Breast epithelium (tissue), 3 donors: Measurements from ENCODE around the gene RELA.

Experiments used
- POLR2A ChIP-seq: fragments of 450-650 bp; IDR thresholded peaks from one replicate; pipeline ENCODE4 v1.6.1; 2016; ENCODE audit warnings: antibody characterized with exemption, mild to moderate bottlenecking, moderate library complexity
- POLR2AphosphoS5 ChIP-seq, 3 donors: sonication (generic); formaldehyde crosslinking; IDR thresholded peaks; one replicate each; pipeline ENCODE4 v1.6.1; 2017; ENCODE audit warnings: antibody characterized with exemption in 3 of 3
- TF ChIP-seq, protein P1 (sequence below), 3 donors: fragments of 450-650 bp; IDR thresholded peaks; one replicate each; pipeline ENCODE4 v1.5.1; 2016 to 2017; ENCODE audit warnings: antibody characterized with exemption in 3 of 3, mild to moderate bottlenecking in 3 of 3, moderate library complexity in 3 of 3

DNA sequence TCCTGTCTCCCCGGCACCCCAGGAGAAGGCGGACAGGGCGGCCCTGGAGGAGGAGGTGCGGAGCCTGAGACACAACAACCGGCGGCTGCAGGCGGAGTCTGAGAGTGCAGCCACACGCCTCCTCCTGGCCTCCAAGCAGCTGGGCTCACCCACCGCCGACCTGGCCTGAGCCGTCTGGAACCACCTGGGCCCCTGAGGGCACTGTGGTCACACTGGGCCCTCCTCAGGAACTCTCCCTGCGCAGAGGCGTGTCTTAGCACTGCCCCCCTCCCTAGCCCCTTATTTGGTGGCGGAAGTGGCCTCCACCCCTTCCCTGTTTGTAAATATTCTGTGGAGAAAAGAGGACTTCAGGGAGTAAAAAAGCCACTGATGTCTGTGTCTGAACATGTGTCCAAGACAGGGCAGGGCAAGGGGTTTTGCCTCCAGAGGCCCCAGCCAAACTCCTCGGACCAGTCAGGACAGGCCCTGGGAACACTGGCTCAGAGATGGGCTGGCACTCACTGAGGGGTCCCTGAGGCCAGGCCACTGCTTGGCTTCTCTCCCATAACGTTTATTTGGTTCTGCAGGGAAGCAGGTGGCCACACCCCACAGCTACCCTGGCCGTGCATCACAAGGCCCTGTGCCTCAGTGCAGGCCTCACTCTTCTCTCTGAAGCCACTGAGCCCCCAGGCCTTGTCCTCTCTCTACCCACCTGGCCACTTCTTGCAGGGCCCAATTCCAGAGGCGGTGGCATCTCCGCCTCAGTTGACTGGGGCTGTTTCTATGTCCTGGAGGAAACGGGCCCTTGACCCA lies 12.0 kb downstream of the RELA start:
- TF ChIP-seq, protein P1, sequence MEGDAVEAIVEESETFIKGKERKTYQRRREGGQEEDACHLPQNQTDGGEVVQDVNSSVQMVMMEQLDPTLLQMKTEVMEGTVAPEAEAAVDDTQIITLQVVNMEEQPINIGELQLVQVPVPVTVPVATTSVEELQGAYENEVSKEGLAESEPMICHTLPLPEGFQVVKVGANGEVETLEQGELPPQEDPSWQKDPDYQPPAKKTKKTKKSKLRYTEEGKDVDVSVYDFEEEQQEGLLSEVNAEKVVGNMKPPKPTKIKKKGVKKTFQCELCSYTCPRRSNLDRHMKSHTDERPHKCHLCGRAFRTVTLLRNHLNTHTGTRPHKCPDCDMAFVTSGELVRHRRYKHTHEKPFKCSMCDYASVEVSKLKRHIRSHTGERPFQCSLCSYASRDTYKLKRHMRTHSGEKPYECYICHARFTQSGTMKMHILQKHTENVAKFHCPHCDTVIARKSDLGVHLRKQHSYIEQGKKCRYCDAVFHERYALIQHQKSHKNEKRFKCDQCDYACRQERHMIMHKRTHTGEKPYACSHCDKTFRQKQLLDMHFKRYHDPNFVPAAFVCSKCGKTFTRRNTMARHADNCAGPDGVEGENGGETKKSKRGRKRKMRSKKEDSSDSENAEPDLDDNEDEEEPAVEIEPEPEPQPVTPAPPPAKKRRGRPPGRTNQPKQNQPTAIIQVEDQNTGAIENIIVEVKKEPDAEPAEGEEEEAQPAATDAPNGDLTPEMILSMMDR (IDR thresholded peaks at IDR 0.05), result no peak
- TF ChIP-seq POLR2A (no peak), POLR2AphosphoS5 (IDR thresholded peaks at IDR 0.05) (no peak)
